Left lung (tissue), 10 donors: ENCODE data around the gene SRPK2. TPM values are rescaled to one million over a fixed set of nuclear protein-coding genes. Genes with fewer than 3 reads are reported as not detected.
A peak's percentile ranks its signal among the peaks of the same experiment; 100 is the strongest.

Experiments used
- ATAC-seq: fragments of 200-7000 bp; cut with Tn5 transposase; one replicate; pipeline ENCODE4 v1.9.1; 2020; ENCODE audit warnings: moderate library complexity
- DNase-seq, 4 donors: peaks; one replicate each; pipeline ENCODE4 v3.0.0-alpha.2; 2013 to 2020
- H3K27ac ChIP-seq, 2 donors: fragments of 200-600 bp; sonication (generic) in 1 of 2; one replicate each; pipeline versions ENCODE4 v1.5.0 to v1.8.0; 2020 to 2021
- H3K27me3 ChIP-seq, 2 donors: fragments of 200-600 bp; sonication (generic) in 1 of 2; one replicate each; pipeline versions ENCODE4 v1.5.0 to v1.8.0; 2020 to 2021
- H3K36me3 ChIP-seq, 2 donors: fragments of 200-600 bp; sonication (generic) in 1 of 2; one replicate each; pipeline versions ENCODE4 v1.5.0 to v1.8.0; 2020 to 2021
- H3K4me1 ChIP-seq, 2 donors: fragments of 200-600 bp; one replicate each; pipeline ENCODE4 v1.8.0; 2021
- H3K4me3 ChIP-seq, 2 donors: fragments of 200-600 bp; sonication (generic) in 1 of 2; one replicate each; pipeline versions ENCODE4 v1.5.0 to v1.8.0; 2020 to 2021; ENCODE audit warnings: mild to moderate bottlenecking in 1 of 2
- H3K9me3 ChIP-seq, 2 donors: fragments of 200-600 bp; sonication (generic) in 1 of 2; one replicate each; pipeline versions ENCODE4 v1.5.0 to v1.8.0; 2020 to 2021
- intact Hi-C, 2 donors: fragments of 100-400 bp; cut with DNase I; formaldehyde crosslinking; loops; one replicate each; pipeline versions ENCODE4 v1.11.2 to v1.14.2; 2022
- polyA plus RNA-seq, 6 donors: library from polyadenylated mRNA; unstranded; fragments of 120-200 nt; gene quantifications; one replicate each; pipeline ENCODE4 v1.2.1, GENCODE V29; 2013; ENCODE audit not compliant: insufficient read length in 6 of 6
- total RNA-seq, 2 donors: library from RNA; stranded (reverse); fragmentation: NEBNext Ultra II Directional; extraction: Animal tissue kit (Norgen Biotek cat#: 25700); gene quantifications; one replicate each; pipeline ENCODE4 v1.2.1, GENCODE V29; 2021
- TF ChIP-seq, protein P1 (sequence below), 2 donors: fragments of 200-600 bp; sonication (generic) in 1 of 2; IDR thresholded peaks; one replicate each; pipeline versions ENCODE4 v1.5.0 to v1.8.0; 2021; ENCODE audit warnings: antibody characterized with exemption in 2 of 2
- donor health status: DM: no; HTN: yes; CAD: no.
- donor health status: DM: no; HTN: no; CAD: no.

Gene SRPK2
- total and polyA plus RNA-seq, 8 donors, result 42.9 to 63.4 (median 52.1) TPM

DNA sequence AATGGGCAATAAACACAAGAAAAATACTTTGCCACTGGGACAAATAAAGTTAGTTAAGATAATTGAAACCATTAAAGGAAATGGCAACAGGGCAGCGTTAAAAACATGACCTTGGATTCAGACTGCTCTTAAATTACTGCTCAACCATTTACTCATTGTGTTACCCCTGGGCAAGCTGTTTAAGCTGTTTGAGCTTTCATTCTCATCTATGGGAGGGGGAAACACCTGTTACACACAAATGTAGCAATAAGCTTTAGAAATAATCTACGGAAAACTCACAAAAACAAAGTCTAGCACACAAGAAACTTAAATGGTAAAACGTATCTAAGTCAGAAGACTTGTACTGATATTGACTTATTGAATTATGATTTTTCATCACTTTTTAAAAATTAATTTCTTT is 237.6 kb downstream of the SRPK2 start:
- TF ChIP-seq, protein P1, sequence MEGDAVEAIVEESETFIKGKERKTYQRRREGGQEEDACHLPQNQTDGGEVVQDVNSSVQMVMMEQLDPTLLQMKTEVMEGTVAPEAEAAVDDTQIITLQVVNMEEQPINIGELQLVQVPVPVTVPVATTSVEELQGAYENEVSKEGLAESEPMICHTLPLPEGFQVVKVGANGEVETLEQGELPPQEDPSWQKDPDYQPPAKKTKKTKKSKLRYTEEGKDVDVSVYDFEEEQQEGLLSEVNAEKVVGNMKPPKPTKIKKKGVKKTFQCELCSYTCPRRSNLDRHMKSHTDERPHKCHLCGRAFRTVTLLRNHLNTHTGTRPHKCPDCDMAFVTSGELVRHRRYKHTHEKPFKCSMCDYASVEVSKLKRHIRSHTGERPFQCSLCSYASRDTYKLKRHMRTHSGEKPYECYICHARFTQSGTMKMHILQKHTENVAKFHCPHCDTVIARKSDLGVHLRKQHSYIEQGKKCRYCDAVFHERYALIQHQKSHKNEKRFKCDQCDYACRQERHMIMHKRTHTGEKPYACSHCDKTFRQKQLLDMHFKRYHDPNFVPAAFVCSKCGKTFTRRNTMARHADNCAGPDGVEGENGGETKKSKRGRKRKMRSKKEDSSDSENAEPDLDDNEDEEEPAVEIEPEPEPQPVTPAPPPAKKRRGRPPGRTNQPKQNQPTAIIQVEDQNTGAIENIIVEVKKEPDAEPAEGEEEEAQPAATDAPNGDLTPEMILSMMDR (IDR thresholded peaks at IDR 0.05), result no peak
- DNase-seq (no peak), ATAC-seq (no peak)
- no peaks in the 10 kb centered on the region for H3K9me3 ChIP-seq
- H3K4me3 ChIP-seq, result no peak overlapping the region
- H3K27me3 ChIP-seq, result no peaks in the 10 kb centered on the region
- H3K36me3 ChIP-seq, result peaks cover 0 to 2% of the 10 kb centered on the region in 2 donors
- intact Hi-C loops, result no loop called here
- no peak overlapping the region for H3K27ac ChIP-seq
- H3K4me1 ChIP-seq, result peaks cover 0 to 8% of the 10 kb centered on the region in 2 donors

DNA sequence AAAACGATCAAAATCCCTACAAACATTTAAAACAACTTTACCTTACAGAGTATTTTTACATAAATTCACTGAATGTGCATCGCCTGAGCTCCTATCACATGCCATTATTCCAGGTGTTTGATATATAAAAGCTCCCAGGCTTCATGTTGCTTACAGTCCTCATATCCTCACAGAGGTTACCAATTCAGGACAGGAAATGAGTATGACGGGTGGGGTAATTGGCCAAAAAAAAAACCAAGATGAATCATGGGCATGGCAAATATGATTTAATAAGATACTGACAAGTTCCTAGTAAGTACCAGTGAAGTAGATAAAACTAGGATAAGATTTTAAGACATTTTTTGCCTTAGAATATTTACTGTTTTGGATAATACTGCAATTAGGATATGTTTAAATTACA is 238.9 kb downstream of the SRPK2 start:
- intact Hi-C loops, result loop anchor here in 1 of 2 donors (10.0 kb wide), 1 partner anchor 185 kb away; no protein-coding TSS in a partner anchor

DNA sequence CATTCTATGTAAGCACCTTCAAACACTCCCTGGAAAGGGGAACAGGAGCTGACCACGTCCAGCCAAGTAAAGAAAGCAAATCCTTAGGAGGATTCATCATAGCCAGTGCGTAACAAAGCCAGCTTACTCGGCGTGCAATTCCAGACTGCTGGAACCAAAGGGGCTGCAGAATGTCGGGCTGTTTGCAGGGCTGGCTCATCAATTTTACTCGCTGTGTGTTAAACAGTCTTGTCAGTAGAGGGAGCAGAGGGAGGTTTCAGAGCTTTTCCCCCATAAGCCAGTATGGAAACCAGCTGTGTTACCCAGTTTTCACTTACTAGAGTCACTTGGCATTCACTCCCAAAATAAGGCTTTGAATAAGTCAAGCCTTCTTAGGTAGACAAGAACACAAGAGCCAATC is 247.7 kb downstream of the SRPK2 start:
- H3K4me1 ChIP-seq, result no peaks in the 10 kb centered on the region
- no peaks in the 10 kb centered on the region for H3K9me3 ChIP-seq
- ATAC-seq, result peak; percentile 63
- no peak overlapping the region for H3K4me3 ChIP-seq
- H3K27me3 ChIP-seq, result no peaks in the 10 kb centered on the region
- DNase-seq, result peak in 2 of 4 donors; percentile 29 to 41
- intact Hi-C loops, result loop anchor here in 1 of 2 donors (10.0 kb wide), 1 partner anchor 194 kb away; no protein-coding TSS in a partner anchor
- TF ChIP-seq, protein P1 (IDR thresholded peaks at IDR 0.05), result peak in 1 of 2 donors; percentile 13
- H3K36me3 ChIP-seq, result peaks cover 0 to 44% of the 10 kb centered on the region in 2 donors
- no peak overlapping the region for H3K27ac ChIP-seq

More for the DNA sequence above, 238.9 kb downstream of the SRPK2 start:
- no peak overlapping the region for H3K27ac ChIP-seq
- peaks cover 0 to 8% of the 10 kb centered on the region in 2 donors for H3K4me1 ChIP-seq
- H3K9me3 ChIP-seq, result no peaks in the 10 kb centered on the region
- no peak overlapping the region for H3K4me3 ChIP-seq
- no peaks in the 10 kb centered on the region for H3K27me3 ChIP-seq
- ATAC-seq (no peak), DNase-seq (no peak)
- TF ChIP-seq, protein P1 (IDR thresholded peaks at IDR 0.05), result no peak
- H3K36me3 ChIP-seq, result peaks cover 0 to 4% of the 10 kb centered on the region in 2 donors

DNA sequence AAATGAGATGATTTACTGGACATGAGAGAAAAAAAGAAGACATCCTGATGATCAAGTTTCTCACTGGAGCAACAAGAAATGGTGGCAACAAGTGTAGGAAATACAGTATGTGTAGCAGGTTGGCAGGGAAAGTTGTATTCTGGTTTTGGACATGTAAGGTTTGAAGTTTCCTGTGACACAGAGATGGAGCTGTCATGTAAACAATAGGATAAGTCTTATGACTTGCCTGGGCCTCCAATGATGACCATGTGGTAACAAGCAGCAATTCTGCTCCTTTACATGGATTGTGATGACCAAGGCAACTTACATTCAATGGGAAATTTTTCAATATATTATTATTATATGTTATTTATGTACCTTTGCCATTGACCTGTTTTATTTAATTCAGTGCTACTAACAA is 249.3 kb downstream of the SRPK2 start:
- TF ChIP-seq, protein P1 (IDR thresholded peaks at IDR 0.05), result no peak

DNA sequence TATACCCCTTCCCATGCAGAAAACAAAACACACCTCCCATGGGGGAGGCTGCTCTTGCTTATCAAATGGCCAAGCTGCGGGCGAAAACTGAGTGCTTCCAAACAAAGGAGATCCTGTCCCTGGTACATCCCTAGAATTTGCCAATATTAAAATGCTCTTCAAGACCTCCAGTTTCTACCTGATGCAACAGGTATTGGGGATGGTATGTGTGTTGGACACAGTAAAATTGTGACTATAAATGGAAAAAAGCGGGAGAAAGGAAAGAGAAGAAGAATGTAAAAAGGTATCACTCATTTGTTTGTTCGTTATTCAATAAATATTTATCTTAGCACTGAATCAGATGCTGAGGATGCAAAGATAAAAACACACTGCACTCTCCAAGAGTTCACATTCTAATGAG is 250.8 kb downstream of the SRPK2 start:
- Histone ChIP-seq H3K27ac (no peak overlapping the region), H3K4me1 (no peaks in the 10 kb centered on the region), H3K9me3 (no peaks in the 10 kb centered on the region), H3K4me3 (no peak overlapping the region), H3K36me3 (peaks cover 0 to 35% of the 10 kb centered on the region in 2 donors), H3K27me3 (no peaks in the 10 kb centered on the region)
- DNase-seq (no peak), ATAC-seq (no peak)
- TF ChIP-seq, protein P1 (IDR thresholded peaks at IDR 0.05), result no peak
- intact Hi-C loops, result no loop called here

More for the DNA sequence above, 249.3 kb downstream of the SRPK2 start:
- Histone ChIP-seq H3K4me1 (no peaks in the 10 kb centered on the region), H3K4me3 (no peak overlapping the region), H3K9me3 (no peaks in the 10 kb centered on the region), H3K27ac (no peak overlapping the region), H3K36me3 (peaks cover 0 to 42% of the 10 kb centered on the region in 2 donors), H3K27me3 (no peaks in the 10 kb centered on the region)
- ATAC-seq, result no peak
- no peak for DNase-seq
- intact Hi-C loops, result no loop called here
